Measurements from ENCODE around the gene SZT2.
A peak's percentile ranks its signal among the peaks of the same experiment; 100 is the strongest.

SZT2 gene

GRCh38 chr1:43389326-43390313 is at the start of gene SZT2, which contains the start of gene MED8:
SZT2 (plus strand) TSS chr1:43389899; CDS start chr1:43389969, 70 bp downstream.
MED8 (minus strand) TSS chr1:43389800; CDS start chr1:43389764, 36 bp downstream.
- peak; percentile 68 for DNase-seq

GRCh38 chr1:43340559-43340958 is 49.1 kb upstream of the SZT2 start:
- DNase-seq, result no peak

GRCh38 chr1:43344267-43344850 is 45.3 kb upstream of the SZT2 start:
- DNase-seq, result no peak

- DNase-seq, result no peak
These were observed 44.6 kb upstream of the SZT2 start for GRCh38 chr1:43345120-43345519.

GRCh38 chr1:43346636-43347035 is 43.1 kb upstream of the SZT2 start:
- DNase-seq, result no peak

GRCh38 chr1:43348343-43348808 is 41.3 kb upstream of the SZT2 start:
- no peak for DNase-seq

- DNase-seq, result peak; percentile 78
These were observed 40.7 kb upstream of the SZT2 start for GRCh38 chr1:43348809-43349593.

- DNase-seq, result no peak
These were observed 39.9 kb upstream of the SZT2 start for GRCh38 chr1:43349594-43350306.

GRCh38 chr1:43350976-43351375 is 38.7 kb upstream of the SZT2 start:
- no peak for DNase-seq

- DNase-seq, result no peak
These were observed 38.0 kb upstream of the SZT2 start for GRCh38 chr1:43351421-43352350.

- no peak for DNase-seq
These were observed 37.4 kb upstream of the SZT2 start for GRCh38 chr1:43352351-43352705.

- no peak for DNase-seq
These were observed 36.8 kb upstream of the SZT2 start for GRCh38 chr1:43352881-43353280.

GRCh38 chr1:43354471-43354870 is 35.2 kb upstream of the SZT2 start:
- no peak for DNase-seq

- DNase-seq, result no peak
These were observed 34.8 kb upstream of the SZT2 start for GRCh38 chr1:43354936-43355335.

- DNase-seq, result no peak
These were observed 32.4 kb upstream of the SZT2 start for GRCh38 chr1:43357251-43357650.

GRCh38 chr1:43358121-43358745 is 31.5 kb upstream of the SZT2 start:
- no peak for DNase-seq

GRCh38 chr1:43358746-43359693 is 30.7 kb upstream of the SZT2 start, which contains the start of gene CDC20:
CDC20 (plus strand) TSS chr1:43358981; CDS start chr1:43359216, 235 bp downstream.
- peak; percentile 96 for DNase-seq

GRCh38 chr1:43359696-43360095 is 30.0 kb upstream of the SZT2 start:
- DNase-seq, result no peak

GRCh38 chr1:43360616-43361015 is 29.1 kb upstream of the SZT2 start:
- DNase-seq, result no peak
